Gastroesophageal sphincter (tissue), 3 donors: ENCODE results near the gene ZBTB34.

Experiments used
- POLR2A ChIP-seq, 2 donors: fragments of 450-650 bp; IDR thresholded peaks; one replicate each; pipeline ENCODE4 v1.6.1; 2017; ENCODE audit warnings: antibody characterized with exemption in 2 of 2, mild to moderate bottlenecking in 2 of 2, moderate library complexity in 1 of 2
- POLR2AphosphoS5 ChIP-seq: sonication (generic); formaldehyde crosslinking; IDR thresholded peaks from one replicate; pipeline ENCODE4 v1.6.1; 2017; ENCODE audit warnings: antibody characterized with exemption
- TF ChIP-seq, protein P1 (sequence below), 4 experiments: fragments of 200-600 bp in 2 of 4; fragments of 450-650 bp in 2 of 4; sonication (generic) in 1 of 4; IDR thresholded peaks; one replicate each; pipeline ENCODE4 v1.5.1; 2017 to 2019; ENCODE audit warnings: antibody characterized with exemption in 4 of 4, mild to moderate bottlenecking in 2 of 4, moderate library complexity in 2 of 4

DNA sequence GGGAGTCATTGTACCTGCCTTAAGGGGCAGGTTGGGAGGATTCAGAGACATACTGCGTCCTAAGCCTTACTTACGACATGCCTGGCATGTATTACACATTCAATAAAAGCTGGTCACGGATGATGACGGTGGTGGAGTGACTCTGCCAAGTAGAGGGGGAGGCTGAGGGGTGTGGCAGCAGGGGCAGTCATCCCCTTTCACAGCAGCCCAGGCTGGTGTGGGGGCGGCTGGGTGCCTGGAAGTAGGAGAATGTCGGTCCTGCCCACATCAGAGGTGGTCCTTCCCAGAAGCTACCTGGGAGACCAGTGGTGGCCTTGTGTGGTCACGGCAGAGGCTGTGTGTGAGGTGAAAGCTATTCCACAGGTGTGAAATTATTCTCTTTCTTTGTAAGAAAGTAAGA, 8.9 kb downstream of the ZBTB34 start:
- TF ChIP-seq, protein P1, sequence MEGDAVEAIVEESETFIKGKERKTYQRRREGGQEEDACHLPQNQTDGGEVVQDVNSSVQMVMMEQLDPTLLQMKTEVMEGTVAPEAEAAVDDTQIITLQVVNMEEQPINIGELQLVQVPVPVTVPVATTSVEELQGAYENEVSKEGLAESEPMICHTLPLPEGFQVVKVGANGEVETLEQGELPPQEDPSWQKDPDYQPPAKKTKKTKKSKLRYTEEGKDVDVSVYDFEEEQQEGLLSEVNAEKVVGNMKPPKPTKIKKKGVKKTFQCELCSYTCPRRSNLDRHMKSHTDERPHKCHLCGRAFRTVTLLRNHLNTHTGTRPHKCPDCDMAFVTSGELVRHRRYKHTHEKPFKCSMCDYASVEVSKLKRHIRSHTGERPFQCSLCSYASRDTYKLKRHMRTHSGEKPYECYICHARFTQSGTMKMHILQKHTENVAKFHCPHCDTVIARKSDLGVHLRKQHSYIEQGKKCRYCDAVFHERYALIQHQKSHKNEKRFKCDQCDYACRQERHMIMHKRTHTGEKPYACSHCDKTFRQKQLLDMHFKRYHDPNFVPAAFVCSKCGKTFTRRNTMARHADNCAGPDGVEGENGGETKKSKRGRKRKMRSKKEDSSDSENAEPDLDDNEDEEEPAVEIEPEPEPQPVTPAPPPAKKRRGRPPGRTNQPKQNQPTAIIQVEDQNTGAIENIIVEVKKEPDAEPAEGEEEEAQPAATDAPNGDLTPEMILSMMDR (IDR thresholded peaks at IDR 0.05): no peak
- TF ChIP-seq POLR2AphosphoS5: no peak
- TF ChIP-seq POLR2A (IDR thresholded peaks at IDR 0.05): no peak
